Measurements from ENCODE around the gene RBX1. TPM values are rescaled to one million over a fixed set of nuclear protein-coding genes. Genes with fewer than 3 reads are reported as not detected.
"Not testable (repeated sequence)": the region's sequence is repeated elsewhere in the genome, so short reads cannot be mapped to it uniquely, and the experiment has no call there.

The RBX1 gene
- total RNA-seq, 2 experiments from 2014 or later = 79.4 to 91.1 TPM

DNA sequence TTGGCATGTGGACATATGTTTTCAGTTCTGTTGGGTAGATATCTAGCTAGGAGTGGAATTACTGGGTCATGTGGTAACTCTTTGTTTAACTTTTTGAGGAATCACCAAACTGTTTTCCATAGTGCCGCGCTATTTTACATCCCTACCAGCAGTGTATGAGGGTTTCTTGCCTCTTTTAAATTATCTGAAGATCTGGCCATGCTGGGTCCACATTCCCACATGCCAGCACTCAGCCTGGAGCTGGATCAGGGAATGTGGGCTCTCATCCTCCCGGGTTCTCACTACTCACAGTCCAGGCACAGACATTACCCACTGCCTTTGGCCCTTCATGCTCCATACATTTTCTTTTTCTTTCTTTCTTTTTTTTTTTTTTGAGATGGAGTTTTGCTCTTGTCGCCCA, 44.6 kb downstream of the RBX1 start:
- Mint-ChIP-seq H3K9me3 (no peaks in the 10 kb centered on the region), H3K27me3 (no peaks in the 10 kb centered on the region), H3K27ac (no peak overlapping the region), H3K4me3 (no peak overlapping the region), H3K36me3 (no peaks in the 10 kb centered on the region), H3K4me1 (no peaks in the 10 kb centered on the region)
- no peak for DNase-seq

DNA sequence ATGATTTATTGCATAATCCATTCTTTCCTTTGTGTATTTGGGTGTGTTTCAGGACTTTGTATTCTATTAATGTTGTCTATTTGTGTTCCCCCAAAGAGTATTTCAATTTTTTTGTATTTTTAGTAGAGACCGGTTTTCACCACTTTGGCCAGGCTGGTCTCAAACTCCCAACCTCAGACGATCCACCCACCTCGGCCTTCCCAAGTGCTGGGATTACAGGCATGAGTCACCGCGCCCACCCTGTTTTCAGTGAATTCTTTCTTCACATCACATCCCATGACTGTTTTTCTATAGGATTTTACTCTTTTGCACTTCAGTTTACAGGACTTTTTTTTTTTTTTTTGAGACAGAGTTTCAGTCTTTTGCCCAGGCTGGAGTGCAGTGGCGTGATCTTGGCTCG, 46.3 kb downstream of the RBX1 start:
- no peak for DNase-seq
- Mint-ChIP-seq H3K27ac (no peak overlapping the region), H3K27me3 (no peaks in the 10 kb centered on the region), H3K4me1 (no peaks in the 10 kb centered on the region), H3K9me3 (no peaks in the 10 kb centered on the region), H3K4me3 (no peak overlapping the region), H3K36me3 (no peaks in the 10 kb centered on the region)

DNA sequence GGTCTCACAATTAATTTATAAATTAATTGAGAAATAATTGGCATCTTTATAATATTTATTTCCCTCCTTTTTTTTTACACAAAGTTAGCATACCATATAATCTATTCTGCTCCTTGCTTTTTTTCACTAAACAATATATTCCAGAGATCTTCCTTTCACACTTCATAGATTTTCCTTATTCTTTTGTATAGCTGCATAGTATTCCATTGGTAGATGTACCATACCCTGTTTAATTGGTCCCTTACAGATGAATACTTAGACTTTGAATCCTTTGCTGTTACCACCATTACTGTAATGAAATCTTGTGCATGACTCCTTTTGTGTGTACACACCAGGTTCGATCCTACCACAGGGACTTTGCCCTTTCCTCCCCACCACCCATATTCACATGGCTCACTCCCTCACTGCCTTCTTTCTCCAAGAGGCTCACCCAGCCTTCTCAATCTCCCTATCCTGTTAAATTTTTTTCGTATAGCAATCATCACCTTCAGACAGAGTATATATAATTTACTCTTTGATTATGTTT, 48.9 kb downstream of the RBX1 start:
- no peak overlapping the region for H3K4me3 Mint-ChIP-seq
- no peaks in the 10 kb centered on the region for H3K27me3 Mint-ChIP-seq
- no peaks in the 10 kb centered on the region for H3K4me1 Mint-ChIP-seq

DNA sequence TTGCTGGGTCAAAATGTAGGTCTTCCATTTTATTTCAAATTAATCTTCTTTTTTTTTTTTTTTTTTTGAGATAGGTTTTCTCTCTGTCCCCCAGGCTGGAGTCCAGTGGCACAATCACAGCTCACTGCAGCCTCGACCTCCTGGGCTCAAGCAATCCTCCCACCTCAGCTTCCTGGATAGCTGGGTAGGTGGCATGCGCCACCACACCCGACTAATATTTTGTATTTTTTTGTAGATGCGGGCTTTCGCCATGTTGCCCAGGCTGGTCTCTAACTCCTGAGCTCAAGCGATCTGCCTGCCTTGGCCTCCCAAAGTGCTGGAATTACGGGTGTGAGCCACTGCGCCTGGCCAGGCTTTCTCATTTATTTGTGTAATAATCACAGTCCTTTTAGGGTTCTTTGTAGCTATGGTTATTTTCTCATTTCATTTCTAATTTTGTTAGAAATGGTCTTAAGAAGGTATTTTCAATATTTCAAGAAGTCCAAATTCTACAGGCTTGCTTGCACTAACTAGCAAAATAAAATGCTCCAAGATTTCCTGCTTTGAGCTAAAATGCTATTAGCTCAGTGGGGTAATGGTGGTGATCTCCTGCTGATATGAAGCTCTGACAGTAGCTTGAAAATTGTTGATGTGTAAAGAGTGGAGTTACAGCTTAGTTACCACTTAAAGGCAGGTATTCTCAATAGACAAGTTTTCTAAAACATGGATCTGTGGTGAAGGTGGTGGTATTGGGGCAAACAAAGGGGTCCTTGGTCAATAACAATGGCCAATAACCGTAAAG, 50.0 kb downstream of the RBX1 start:
- no peaks in the 10 kb centered on the region for H3K9me3 Mint-ChIP-seq
- no peaks in the 10 kb centered on the region for H3K27me3 Mint-ChIP-seq
- no peaks in the 10 kb centered on the region for H3K4me1 Mint-ChIP-seq
- H3K27ac Mint-ChIP-seq = no peak overlapping the region
- H3K4me3 Mint-ChIP-seq = no peak overlapping the region
- no peak for DNase-seq
- H3K36me3 Mint-ChIP-seq = no peaks in the 10 kb centered on the region

More for the DNA sequence above, 48.9 kb downstream of the RBX1 start:
- Mint-ChIP-seq H3K9me3 (no peaks in the 10 kb centered on the region), H3K36me3 (no peaks in the 10 kb centered on the region), H3K27ac (no peak overlapping the region)
- DNase-seq = no peak

DNA sequence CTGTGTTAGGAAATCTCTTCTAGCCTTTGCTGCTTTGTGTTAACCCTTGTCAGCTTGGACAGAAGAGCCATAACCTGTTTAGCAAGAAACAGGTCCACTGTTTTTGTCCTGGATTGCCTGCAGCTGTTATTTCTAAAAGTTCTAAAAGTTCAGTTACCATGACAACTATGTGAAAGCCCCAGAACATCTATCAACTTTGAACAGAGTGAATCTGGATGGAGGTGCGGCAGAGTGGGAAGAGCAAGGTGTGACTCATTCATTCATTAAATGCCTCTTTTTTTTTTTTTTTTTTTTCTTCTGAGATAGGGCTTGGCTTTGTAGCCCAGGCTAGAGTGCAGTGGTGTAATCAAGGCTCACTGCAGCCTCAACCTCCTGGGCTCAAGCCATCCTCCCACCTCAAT, 50.5 kb downstream of the RBX1 start:
- DNase-seq = no peak
- Mint-ChIP-seq H3K4me1 (no peaks in the 10 kb centered on the region), H3K4me3 (no peak overlapping the region), H3K36me3 (no peaks in the 10 kb centered on the region), H3K27ac (no peak overlapping the region), H3K9me3 (no peaks in the 10 kb centered on the region), H3K27me3 (no peaks in the 10 kb centered on the region)

DNA sequence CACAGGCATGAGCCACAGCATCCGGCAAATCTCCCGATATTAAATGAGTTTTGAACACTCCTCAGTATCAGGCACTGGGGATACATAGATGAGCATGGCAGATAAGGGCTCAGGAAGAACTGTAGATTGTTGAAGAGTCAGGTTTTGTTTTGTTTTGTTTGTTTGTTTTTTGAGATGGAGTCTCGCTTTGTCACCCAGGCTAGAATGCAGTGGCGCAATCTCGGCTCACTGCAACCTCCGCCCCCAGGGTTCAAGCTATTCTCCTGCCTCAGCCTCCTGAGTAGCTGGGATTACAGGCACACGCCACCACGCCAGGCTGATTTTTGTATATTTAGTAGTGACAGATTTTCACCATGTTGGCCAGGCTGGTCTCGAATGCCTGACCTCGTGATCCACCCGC, 51.2 kb downstream of the RBX1 start:
- H3K9me3 Mint-ChIP-seq, DNase-seq, H3K27me3 Mint-ChIP-seq, H3K4me1 Mint-ChIP-seq, H3K27ac Mint-ChIP-seq, H3K4me3 Mint-ChIP-seq, H3K36me3 Mint-ChIP-seq: not testable (repeated sequence)

DNA sequence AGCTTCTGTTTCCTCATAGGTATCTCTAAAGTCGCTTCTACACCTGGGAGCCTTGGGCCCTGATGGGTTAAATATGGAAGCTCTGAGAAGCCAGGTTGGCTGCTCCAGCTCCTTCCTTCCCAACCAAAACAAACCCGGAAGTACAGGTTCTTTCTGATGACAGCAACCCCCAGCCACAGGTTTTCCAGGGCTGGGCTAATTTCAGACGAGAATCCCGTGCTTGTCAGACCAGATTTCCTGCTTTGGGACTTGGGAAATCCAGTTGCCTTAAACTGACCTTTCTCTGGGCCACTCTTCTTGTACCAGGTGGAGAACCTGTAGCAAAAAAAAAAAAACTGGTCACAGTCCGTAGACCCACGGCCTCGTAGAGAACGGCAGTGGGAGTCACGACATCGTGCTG, 51.9 kb downstream of the RBX1 start:
- no peak overlapping the region for H3K27ac Mint-ChIP-seq
- no peaks in the 10 kb centered on the region for H3K9me3 Mint-ChIP-seq
- H3K4me1 Mint-ChIP-seq = no peaks in the 10 kb centered on the region
- H3K27me3 Mint-ChIP-seq = no peaks in the 10 kb centered on the region
- H3K4me3 Mint-ChIP-seq = no peak overlapping the region
- no peak for DNase-seq
- H3K36me3 Mint-ChIP-seq = no peaks in the 10 kb centered on the region

DNA sequence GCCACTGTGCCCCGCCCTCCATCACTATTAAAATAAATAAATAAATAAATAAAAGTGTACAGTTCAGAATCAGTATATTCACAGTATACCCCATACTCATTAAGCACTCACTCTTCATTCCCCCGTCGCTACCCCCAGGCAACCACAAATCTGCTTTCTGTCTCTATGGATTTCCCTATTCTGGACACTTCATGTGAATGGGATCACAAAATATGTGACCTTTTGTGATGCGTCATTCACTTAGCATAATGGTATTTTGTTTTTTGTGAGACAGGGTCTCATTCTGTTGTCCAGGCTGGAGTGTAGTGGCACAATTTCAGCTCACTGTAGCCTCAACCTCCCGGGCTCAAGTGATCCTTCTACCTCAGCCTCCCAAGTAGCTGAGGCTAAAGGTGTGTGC, 52.8 kb downstream of the RBX1 start:
- Mint-ChIP-seq H3K4me3 (no peak overlapping the region), H3K9me3 (no peaks in the 10 kb centered on the region), H3K27me3 (no peaks in the 10 kb centered on the region), H3K4me1 (no peaks in the 10 kb centered on the region), H3K36me3 (no peaks in the 10 kb centered on the region), H3K27ac (no peak overlapping the region)
- no peak for DNase-seq

DNA sequence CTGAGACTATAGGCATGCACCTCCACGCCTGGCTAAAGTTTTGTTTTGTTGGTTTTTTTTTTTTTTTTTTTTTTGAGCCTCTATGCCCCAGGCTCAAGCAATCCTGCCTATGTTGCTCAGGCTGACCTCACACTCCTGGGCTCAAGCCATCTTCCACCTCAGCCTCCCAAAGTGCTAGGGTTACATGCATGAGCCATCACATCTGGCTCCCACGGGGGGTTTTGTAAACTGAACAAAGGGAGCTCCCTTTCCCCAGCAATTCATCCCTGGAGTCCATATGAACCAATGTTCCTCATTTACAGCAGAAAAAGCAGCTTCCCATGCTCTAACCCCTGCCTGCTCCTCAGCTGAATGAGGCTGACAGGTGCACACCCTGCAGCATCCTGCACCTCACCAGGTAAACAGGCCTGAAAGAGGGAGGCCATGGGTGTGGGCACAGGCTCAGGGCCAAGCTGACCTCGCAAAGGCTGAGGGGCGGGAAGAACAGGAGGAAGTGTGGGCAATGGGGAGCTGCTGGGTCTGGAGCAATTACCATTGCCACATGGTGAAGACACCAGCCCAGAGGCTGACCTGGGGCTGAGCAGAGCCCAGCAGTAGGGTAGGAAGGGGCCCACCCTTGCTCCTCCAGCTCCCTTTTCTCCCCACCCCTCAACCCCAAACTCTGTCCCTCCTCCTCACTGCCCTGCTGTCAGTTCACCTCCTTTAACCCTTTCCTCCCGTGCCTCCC, 58.2 kb downstream of the RBX1 start:
- no peak for DNase-seq
- no peaks in the 10 kb centered on the region for H3K36me3 Mint-ChIP-seq
- H3K27me3 Mint-ChIP-seq = no peaks in the 10 kb centered on the region
- H3K27ac Mint-ChIP-seq = no peak overlapping the region
- H3K4me3 Mint-ChIP-seq = no peak overlapping the region
- no peaks in the 10 kb centered on the region for H3K4me1 Mint-ChIP-seq
- H3K9me3 Mint-ChIP-seq = no peaks in the 10 kb centered on the region

DNA sequence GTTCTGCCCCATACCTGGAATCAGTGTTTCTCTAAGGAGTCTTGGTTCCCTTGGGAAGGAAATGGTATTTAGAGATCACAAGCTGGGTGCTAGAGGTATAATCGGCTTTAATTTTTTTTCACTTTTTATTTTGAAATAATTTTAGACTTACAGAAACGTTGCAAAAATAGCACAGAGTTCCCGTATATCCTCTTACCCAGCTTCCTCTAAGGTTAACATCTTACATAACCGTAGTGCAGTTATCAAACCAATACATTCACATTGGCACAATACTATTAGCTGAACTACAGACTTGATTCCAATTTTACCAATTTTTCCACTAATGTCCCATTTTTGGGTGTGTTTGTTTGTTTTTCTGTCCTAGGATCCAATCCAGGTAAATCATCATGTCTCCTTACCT, 63.8 kb downstream of the RBX1 start:
- H3K9me3 Mint-ChIP-seq = no peaks in the 10 kb centered on the region
- H3K27me3 Mint-ChIP-seq = no peaks in the 10 kb centered on the region
- no peak overlapping the region for H3K4me3 Mint-ChIP-seq
- no peaks in the 10 kb centered on the region for H3K36me3 Mint-ChIP-seq
- no peak overlapping the region for H3K27ac Mint-ChIP-seq
- H3K4me1 Mint-ChIP-seq = no peaks in the 10 kb centered on the region
- no peak for DNase-seq

DNA sequence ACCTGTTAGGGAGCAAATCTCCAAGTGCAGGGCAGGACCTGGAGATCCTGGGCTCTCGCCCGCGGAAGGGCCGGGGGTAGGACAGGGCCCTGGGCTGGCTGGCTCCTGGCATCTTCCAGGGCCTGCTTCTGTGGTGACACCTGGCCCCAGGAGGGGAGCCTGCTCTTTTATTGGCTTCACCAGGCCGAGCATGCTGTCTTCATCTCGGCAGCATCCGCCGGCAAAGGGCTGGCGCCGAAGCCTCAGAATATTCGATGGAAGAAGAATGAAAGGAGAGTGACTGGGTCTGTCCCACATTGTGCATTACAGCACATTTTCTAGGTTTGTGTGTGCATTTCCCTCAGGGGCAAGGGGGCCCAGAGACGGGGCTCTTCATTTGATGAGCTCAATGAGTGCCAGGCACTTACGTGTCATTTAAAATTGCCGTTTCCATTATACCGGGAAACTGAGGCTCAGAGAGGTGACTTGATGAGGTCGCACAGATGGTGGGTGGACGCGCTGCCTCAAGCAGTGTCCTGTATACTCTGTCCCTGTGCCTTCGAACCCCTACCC, 70.0 kb downstream of the RBX1 start:
- Mint-ChIP-seq H3K4me3 (peak overlapping the region; percentile 96), H3K9me3 (no peaks in the 10 kb centered on the region), H3K27ac (peak overlapping the region; percentile 91), H3K4me1 (peaks cover 5% of the 10 kb centered on the region), H3K27me3 (no peaks in the 10 kb centered on the region), H3K36me3 (no peaks in the 10 kb centered on the region)
- no peak for DNase-seq

DNA sequence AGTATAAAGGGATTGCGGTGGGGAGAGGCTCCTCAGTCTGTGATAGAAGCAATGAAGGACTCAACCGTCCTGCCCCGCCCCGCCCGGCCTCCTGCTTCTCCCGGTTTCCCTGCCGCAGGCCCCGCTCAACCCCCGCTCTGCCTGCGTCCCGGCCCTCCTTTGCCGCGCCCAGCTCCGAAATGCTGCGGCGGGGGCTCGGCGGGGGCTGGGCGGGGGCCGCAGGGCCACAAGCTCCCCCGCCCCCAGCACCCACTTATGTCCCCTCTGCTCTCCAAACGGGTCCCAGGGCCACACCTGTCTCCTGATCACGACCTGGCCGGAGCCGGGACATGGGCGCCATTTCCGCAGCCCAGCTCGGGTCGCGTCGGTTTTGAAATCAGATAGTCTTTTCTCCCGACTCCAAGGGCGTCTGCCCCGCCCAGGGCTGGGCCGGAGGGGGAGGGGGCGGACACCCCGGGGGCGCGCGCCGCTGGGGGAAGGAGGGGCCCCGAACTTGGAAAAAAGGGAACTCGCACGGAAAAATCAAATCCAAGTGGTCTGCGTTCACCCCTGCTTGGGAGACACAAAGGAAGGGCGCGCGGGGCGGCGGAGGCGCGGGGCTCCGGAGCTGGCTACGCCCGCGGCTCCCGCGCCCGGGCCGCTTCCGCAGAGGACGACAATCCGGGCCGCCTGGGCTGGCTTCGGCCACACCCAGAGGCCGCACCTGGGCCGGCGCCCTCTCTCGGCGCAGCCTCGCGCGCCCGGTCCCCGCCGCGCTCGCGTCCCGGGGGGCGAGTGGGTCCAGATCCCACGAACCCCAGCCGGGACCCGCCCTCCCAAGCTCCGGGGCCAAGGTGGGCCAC, 70.7 kb downstream of the RBX1 start:
- Mint-ChIP-seq H3K4me3 (peak overlapping the region; percentile 96), H3K27me3 (no peaks in the 10 kb centered on the region), H3K36me3 (no peaks in the 10 kb centered on the region), H3K27ac (peak overlapping the region; percentile 91), H3K9me3 (no peaks in the 10 kb centered on the region), H3K4me1 (peaks cover 5% of the 10 kb centered on the region)
- DNase-seq = peak; percentile 63

DNA sequence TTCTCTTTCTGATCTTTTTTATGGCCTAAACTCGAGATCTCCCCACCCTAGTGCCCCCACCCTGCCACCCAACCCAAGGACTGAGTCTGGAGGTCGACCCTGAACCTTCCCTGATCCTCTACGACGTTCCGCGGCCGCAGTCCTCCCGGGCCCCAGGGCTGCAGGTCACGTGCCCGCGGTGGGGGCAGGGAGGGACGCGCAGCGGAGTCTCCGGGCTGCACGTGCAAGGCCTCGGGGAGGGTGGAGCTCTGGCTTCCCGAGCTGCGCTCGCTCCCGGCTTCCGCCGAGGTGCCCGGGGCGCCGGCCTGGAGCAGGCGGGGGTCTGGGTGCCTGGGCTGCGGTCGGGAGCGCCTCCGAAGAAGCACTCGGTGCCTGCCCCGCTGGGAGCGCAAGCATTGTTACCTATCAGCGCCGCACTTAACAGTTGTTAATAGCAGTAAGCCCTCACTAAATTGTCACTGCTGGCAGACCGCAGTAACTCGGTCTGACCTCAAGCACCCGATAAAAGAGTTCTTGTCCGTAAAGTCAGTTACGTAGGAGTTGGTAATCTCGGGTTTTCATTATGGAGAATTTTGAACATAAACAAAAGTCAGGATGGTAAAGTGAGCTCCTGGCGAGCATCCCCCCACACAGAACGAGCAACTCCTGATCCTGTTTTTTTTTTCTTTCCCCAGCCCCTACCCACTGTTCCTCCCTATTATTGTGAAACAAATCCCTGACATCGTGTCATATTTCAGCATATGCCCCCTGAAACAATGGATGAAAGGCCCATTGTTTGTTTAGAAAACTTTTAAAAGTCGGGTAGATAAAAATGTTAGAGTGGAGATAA, 71.5 kb downstream of the RBX1 start:
- Mint-ChIP-seq H3K27ac (peak overlapping the region; percentile 42), H3K4me1 (peaks cover 5% of the 10 kb centered on the region)

More for the DNA sequence above, 71.5 kb downstream of the RBX1 start:
- no peaks in the 10 kb centered on the region for H3K9me3 Mint-ChIP-seq
- peak; percentile 75 for DNase-seq
- no peaks in the 10 kb centered on the region for H3K27me3 Mint-ChIP-seq
- H3K36me3 Mint-ChIP-seq = no peaks in the 10 kb centered on the region
- peak overlapping the region; percentile 75 for H3K4me3 Mint-ChIP-seq
